Neural cell (in vitro differentiated cells): ENCODE results near the gene GPR158. TPM values are rescaled to one million over a fixed set of nuclear protein-coding genes. Genes with fewer than 3 reads are reported as not detected.

Source experiments
- H2AFZ ChIP-seq: fragments of 200-600, 300-800 bp; sonication (generic), shearing (Covaris generic); 2 replicates; pipeline ENCODE4 v1.6.0; 2014; ENCODE audit warnings: low read depth, mild to moderate bottlenecking, antibody characterized with exemption, low read length, moderate library complexity
- H3F3A ChIP-seq: fragments of 200-600 bp; shearing (Covaris generic); 2 replicates; pipeline ENCODE4 v1.6.1; 2016; ENCODE audit warnings: mild to moderate bottlenecking, moderate library complexity, mixed read lengths, antibody characterized with exemption, low read length; ENCODE audit not compliant: insufficient read depth, poor library complexity, severe bottlenecking
- H3K27ac ChIP-seq: fragments of 200-600, 300-800 bp; sonication (generic), shearing (Covaris generic); 2 replicates; pipeline ENCODE4 v1.5.1; 2014; ENCODE audit warnings: mild to moderate bottlenecking, low read length, moderate library complexity
- H3K27me3 ChIP-seq: fragments of 300-800, 200-600 bp; sonication (generic), shearing (Covaris generic); 2 replicates; pipeline ENCODE4 v1.6.0; 2014; ENCODE audit warnings: mild to moderate bottlenecking, low read depth, low read length, moderate library complexity; ENCODE audit not compliant: insufficient read depth
- H3K36me3 ChIP-seq: fragments of 300-800, 200-600 bp; sonication (generic), shearing (Covaris generic); 2 replicates; pipeline ENCODE4 v1.5.1; 2014; ENCODE audit warnings: mild to moderate bottlenecking, antibody characterized with exemption, low read length, moderate library complexity; ENCODE audit not compliant: insufficient read depth
- H3K4me2 ChIP-seq: fragments of 300-800, 200-600 bp; sonication (generic), shearing (Covaris generic); 2 replicates; pipeline ENCODE4 v1.6.0; 2014; ENCODE audit warnings: mild to moderate bottlenecking, low read length
- H3K4me3 ChIP-seq: fragments of 300-800, 200-600 bp; sonication (generic), shearing (Covaris generic); 2 replicates; pipeline ENCODE4 v1.5.1; 2014; ENCODE audit warnings: mild to moderate bottlenecking, low read length, moderate library complexity
- H3K79me2 ChIP-seq: fragments of 200-600 bp; shearing (Covaris generic); replicated peaks from 2 replicates; pipeline ENCODE4 v1.6.0; 2014; ENCODE audit warnings: mild to moderate bottlenecking, low read length, moderate library complexity; ENCODE audit not compliant: insufficient read depth
- H3K9ac ChIP-seq: fragments of 300-800, 200-600 bp; sonication (generic), shearing (Covaris generic); 2 replicates; pipeline ENCODE4 v1.6.1; 2016; ENCODE audit warnings: mild to moderate bottlenecking, low read length, mixed read lengths
- H3K9me2 ChIP-seq: fragments of 200-600 bp; shearing (Covaris generic); 2 replicates; pipeline ENCODE4 v1.6.1; 2016; ENCODE audit warnings: mild to moderate bottlenecking, low read length, mixed read lengths; ENCODE audit not compliant: insufficient read depth
- H3K9me3 ChIP-seq: fragments of 200-600, 300-800 bp; sonication (generic), shearing (Covaris generic); 2 replicates; pipeline ENCODE4 v1.6.1; 2016; ENCODE audit warnings: mild to moderate bottlenecking, mixed run types, low read length, moderate library complexity, mixed read lengths
- H4K20me1 ChIP-seq: fragments of 200-600 bp; shearing (Covaris generic); 2 replicates; pipeline ENCODE4 v1.6.1; 2016; ENCODE audit warnings: mild to moderate bottlenecking, mixed run types; ENCODE audit not compliant: insufficient read depth
- CTCF ChIP-seq: fragments of 450-650 bp; IDR thresholded peaks from 2 replicates; pipeline ENCODE4 v1.5.1; 2014; ENCODE audit warnings: antibody characterized with exemption, mild to moderate bottlenecking, moderate library complexity; ENCODE audit not compliant: poor library complexity, severe bottlenecking
- EP300 ChIP-seq: fragments of 450-650 bp; conservative IDR thresholded peaks from 2 replicates; pipeline ENCODE4 v1.6.1; 2014; ENCODE audit warnings: antibody characterized with exemption, mild to moderate bottlenecking, moderate library complexity; ENCODE audit not compliant: poor library complexity, severe bottlenecking
- EZH2 ChIP-seq: fragments of 200-600, 300-800 bp; shearing (Covaris generic), sonication (generic); IDR thresholded peaks from 2 replicates; pipeline ENCODE4 v1.6.1; 2014; ENCODE audit warnings: antibody characterized with exemption, low read length, borderline replicate concordance, mild to moderate bottlenecking; ENCODE audit not compliant: insufficient read depth, poor library complexity, severe bottlenecking
- MXI1 ChIP-seq: fragments of 450-650 bp; conservative IDR thresholded peaks from 2 replicates; pipeline ENCODE4 v1.6.1; 2014; ENCODE audit warnings: antibody characterized with exemption, mild to moderate bottlenecking; ENCODE audit not compliant: poor library complexity, severe bottlenecking
- POLR2AphosphoS5 ChIP-seq: IDR thresholded peaks from 2 replicates; pipeline ENCODE4 v1.6.1; 2012
- RAD21 ChIP-seq: fragments of 450-650 bp; conservative IDR thresholded peaks from 2 replicates; pipeline ENCODE4 v1.6.1; 2014; ENCODE audit warnings: antibody characterized with exemption, mild to moderate bottlenecking, moderate library complexity
- REST ChIP-seq: IDR thresholded peaks from 2 replicates; pipeline ENCODE4 v1.6.1; 2012; ENCODE audit warnings: borderline replicate concordance
- SMC3 ChIP-seq: fragments of 450-650 bp; conservative IDR thresholded peaks from 2 replicates; pipeline ENCODE4 v1.6.1; 2014; ENCODE audit warnings: antibody characterized with exemption, mild to moderate bottlenecking, moderate library complexity; ENCODE audit not compliant: poor library complexity
- TAF1 ChIP-seq: IDR thresholded peaks from 2 replicates; pipeline ENCODE4 v1.6.1; 2012; ENCODE audit warnings: low read depth
- polyA plus RNA-seq: library from polyadenylated mRNA; depleted of rRNA; stranded (reverse); fragments of >200 nt; gene quantifications from 2 replicates; pipeline ENCODE4 v1.2.3, GENCODE V29; 2014

Gene GPR158
- polyA plus RNA-seq, 1 donor from 2014 or later = 2.1 TPM

- TF ChIP-seq REST = no peak
- no peak for TF ChIP-seq EZH2
- no peak for TF ChIP-seq RAD21
- no peak for TF ChIP-seq MXI1
- TF ChIP-seq CTCF = no peak
- TF ChIP-seq SMC3 = no peak
- TF ChIP-seq EP300 = no peak
- no peak for TF ChIP-seq TAF1
- TF ChIP-seq POLR2AphosphoS5 = no peak
- no peak overlapping the region for H3K27ac ChIP-seq
These were observed 466.8 kb downstream of the GPR158 start for GRCh38 chr10:25641595-25641994.

GRCh38 chr10:25642721-25643120 lies 467.9 kb downstream of the GPR158 start:
- no peaks in the 10 kb centered on the region for H3F3A ChIP-seq
- H3K27ac ChIP-seq = no peak overlapping the region
- H3K9me3 ChIP-seq = no peaks in the 10 kb centered on the region
- H3K79me2 ChIP-seq = no peaks in the 10 kb centered on the region
- H4K20me1 ChIP-seq = no peaks in the 10 kb centered on the region
- no peak overlapping the region for H3K4me3 ChIP-seq
- H3K4me2 ChIP-seq = no peak overlapping the region
- H3K9ac ChIP-seq = no peak overlapping the region
- no peak overlapping the region for H2AFZ ChIP-seq
- no peaks in the 10 kb centered on the region for H3K27me3 ChIP-seq
- H3K36me3 ChIP-seq = no peaks in the 10 kb centered on the region
- no peaks in the 10 kb centered on the region for H3K9me2 ChIP-seq
- no peak for TF ChIP-seq EZH2
- no peak for TF ChIP-seq TAF1
- TF ChIP-seq SMC3 = no peak
- no peak for TF ChIP-seq POLR2AphosphoS5
- no peak for TF ChIP-seq REST
- no peak for TF ChIP-seq MXI1
- no peak for TF ChIP-seq EP300
- TF ChIP-seq RAD21 = no peak
- no peak for TF ChIP-seq CTCF

More at GRCh38 chr10:25641595-25641994, 466.8 kb downstream of the GPR158 start:
- H3K9ac ChIP-seq = no peak overlapping the region
- no peaks in the 10 kb centered on the region for H3K36me3 ChIP-seq
- no peak overlapping the region for H3K4me3 ChIP-seq
- no peak overlapping the region for H3K4me2 ChIP-seq
- no peaks in the 10 kb centered on the region for H3F3A ChIP-seq
- H3K9me3 ChIP-seq = no peaks in the 10 kb centered on the region
- no peaks in the 10 kb centered on the region for H3K9me2 ChIP-seq
- no peaks in the 10 kb centered on the region for H4K20me1 ChIP-seq
- H3K27me3 ChIP-seq = no peaks in the 10 kb centered on the region
- no peak overlapping the region for H2AFZ ChIP-seq
- no peaks in the 10 kb centered on the region for H3K79me2 ChIP-seq
